GM13977 (cell line): Measurements from ENCODE around the gene GSTP1.
"Not testable (repeated sequence)": the region's sequence is repeated elsewhere in the genome, so short reads cannot be mapped to it uniquely, and the experiment has no call there.

Experiments used
- DNase-seq: peaks from one replicate; pipeline ENCODE4 v3.0.0; 2012; ENCODE audit warnings: low spot score
- CTCF ChIP-seq: IDR thresholded peaks from 2 replicates; pipeline ENCODE4 v1.5.1; 2012; ENCODE audit warnings: mild to moderate bottlenecking, control low read depth; ENCODE audit not compliant: insufficient read depth; ENCODE audit errors: extremely low read depth, missing control alignments
- in situ Hi-C: fragments of 300-500 bp; cut with MboI; formaldehyde crosslinking; loops from one replicate; pipeline ENCODE4 v1.12.0; 2022; ENCODE audit warnings: low sequenced_read_pairs, low pct_unique_long_range_greater_than_20kb, mixed read lengths, inconsistent platforms; ENCODE audit not compliant: unreplicated experiment

Gene GSTP1

GRCh38 chr11:67541198-67541597, 42.4 kb upstream of the GSTP1 start:
- in situ Hi-C loops, result no loop called here
- TF ChIP-seq CTCF, result no peak
- peak; percentile 3 for DNase-seq

GRCh38 chr11:67542169-67542568, 41.4 kb upstream of the GSTP1 start:
- DNase-seq, result peak; percentile 8
- TF ChIP-seq CTCF, result no peak
- in situ Hi-C loops, result no loop called here

- in situ Hi-C loops, result no loop called here
- TF ChIP-seq CTCF, result no peak
Observed at GRCh38 chr11:67542971-67543370, 40.6 kb upstream of the GSTP1 start.

GRCh38 chr11:67543585-67543984, 40.0 kb upstream of the GSTP1 start:
- in situ Hi-C loops, result no loop called here
- DNase-seq, result no peak
- no peak for TF ChIP-seq CTCF

More at GRCh38 chr11:67542971-67543370, 40.6 kb upstream of the GSTP1 start:
- no peak for DNase-seq

- DNase-seq, result no peak
- in situ Hi-C loops, result no loop called here
- no peak for TF ChIP-seq CTCF
Observed at GRCh38 chr11:67544616-67545242, 38.9 kb upstream of the GSTP1 start.

GRCh38 chr11:67545280-67545679, 38.3 kb upstream of the GSTP1 start:
- no peak for TF ChIP-seq CTCF
- DNase-seq, result no peak
- in situ Hi-C loops, result no loop called here

GRCh38 chr11:67548112-67548511, 35.5 kb upstream of the GSTP1 start:
- in situ Hi-C loops, DNase-seq: not testable (repeated sequence)
